Measurements from ENCODE around the gene GLI2. TPM values are rescaled to one million over a fixed set of nuclear protein-coding genes. Genes with fewer than 3 reads are reported as not detected.

Gene GLI2
- total RNA-seq, 1 experiment from 2014 or later, result 0.23 TPM

GRCh38 chr2:120712180-120712681 is 23.4 kb upstream of the GLI2 start:
- no peak for DNase-seq (ENCODE audit: low read depth)

- DNase-seq (ENCODE audit: low read depth), result no peak
These were observed 20.3 kb upstream of the GLI2 start for GRCh38 chr2:120715353-120715752.

- DNase-seq (ENCODE audit: low read depth), result no peak
These were observed 19.7 kb upstream of the GLI2 start for GRCh38 chr2:120715941-120716340.

GRCh38 chr2:120716641-120717585 is 18.8 kb upstream of the GLI2 start:
- no peak for DNase-seq (ENCODE audit: low read depth)

- no peak for DNase-seq (ENCODE audit: low read depth)
These were observed 16.2 kb upstream of the GLI2 start for GRCh38 chr2:120719491-120719890.

GRCh38 chr2:120720231-120720630 is 15.4 kb upstream of the GLI2 start:
- no peak for DNase-seq (ENCODE audit: low read depth)

- DNase-seq (ENCODE audit: low read depth), result no peak
These were observed 14.8 kb upstream of the GLI2 start for GRCh38 chr2:120720746-120721375.

GRCh38 chr2:120722246-120722567 is 13.5 kb upstream of the GLI2 start:
- no peak for DNase-seq (ENCODE audit: low read depth)

GRCh38 chr2:120722568-120723421 is 12.9 kb upstream of the GLI2 start:
- DNase-seq (ENCODE audit: low read depth), result peak; percentile 35

GRCh38 chr2:120726245-120726644 is 9.4 kb upstream of the GLI2 start:
- DNase-seq (ENCODE audit: low read depth), result no peak

GRCh38 chr2:120729406-120730399 is 6.0 kb upstream of the GLI2 start:
- peak; percentile 70 for DNase-seq (ENCODE audit: low read depth)

- no peak for DNase-seq (ENCODE audit: low read depth)
These were observed 4.5 kb upstream of the GLI2 start for GRCh38 chr2:120731175-120731574.

- no peak for DNase-seq (ENCODE audit: low read depth)
These were observed 3.0 kb upstream of the GLI2 start for GRCh38 chr2:120732506-120733237.

- no peak for DNase-seq (ENCODE audit: low read depth)
These were observed 2.3 kb upstream of the GLI2 start for GRCh38 chr2:120733238-120733932.

- no peak for DNase-seq (ENCODE audit: low read depth)
These were observed 577 bp upstream of the GLI2 start for GRCh38 chr2:120734930-120735651.

GRCh38 chr2:120736202-120736623 is 545 bp downstream of the GLI2 start:
- no peak for DNase-seq (ENCODE audit: low read depth)

- DNase-seq (ENCODE audit: low read depth), result peak; percentile 18
These were observed 1.1 kb downstream of the GLI2 start for GRCh38 chr2:120736624-120737339.
